ENCODE results near the gene TTC33.
"Not testable (repeated sequence)": the region's sequence is repeated elsewhere in the genome, so short reads cannot be mapped to it uniquely, and the experiment has no call there.

The TTC33 gene

GRCh38 chr5:40622463-40623252 is 133.1 kb downstream of the TTC33 start:
- DNase-seq (ENCODE audit: low read depth, low spot score), result no peak
- no peak overlapping the region for H3K27ac ChIP-seq

GRCh38 chr5:40619421-40619820 is 136.3 kb downstream of the TTC33 start:
- DNase-seq (ENCODE audit: low read depth, low spot score), result no peak
- H3K27ac ChIP-seq, result no peak overlapping the region

GRCh38 chr5:40618926-40619325 is 136.8 kb downstream of the TTC33 start:
- no peak for DNase-seq (ENCODE audit: low read depth, low spot score)
- H3K27ac ChIP-seq, result no peak overlapping the region

GRCh38 chr5:40616781-40617180 is 139.0 kb downstream of the TTC33 start:
- no peak for DNase-seq (ENCODE audit: low read depth, low spot score)
- no peak overlapping the region for H3K27ac ChIP-seq

DNA sequence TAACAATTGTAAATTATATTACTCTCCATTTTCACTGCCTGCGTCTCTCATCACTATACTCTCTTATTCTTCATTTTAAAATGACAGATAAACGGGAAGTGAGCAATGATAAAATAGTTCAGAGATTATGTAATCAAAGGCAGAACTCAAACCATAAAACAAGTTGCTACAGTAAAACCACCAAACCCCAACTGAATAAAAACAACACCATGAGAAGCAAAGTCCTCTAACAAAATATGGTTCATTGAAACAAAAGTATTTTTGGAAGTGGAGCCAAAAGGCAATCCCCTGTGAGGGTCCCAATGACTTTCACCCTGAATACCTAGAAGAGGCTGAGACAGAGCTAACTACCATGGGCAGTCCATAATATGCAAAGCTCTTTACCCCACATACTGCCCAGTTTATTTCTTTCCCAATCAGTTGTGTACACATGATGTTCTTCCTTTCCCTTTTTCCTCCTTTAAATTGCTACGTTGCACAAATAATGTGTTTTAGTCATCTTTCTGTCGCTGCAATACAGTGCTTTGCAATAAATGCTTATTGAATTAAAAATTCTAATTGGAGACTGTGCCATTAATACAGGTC is 140.1 kb downstream of the TTC33 start:
- DNase-seq (ENCODE audit: low read depth, low spot score), result no peak
- peak overlapping the region; percentile 61 for H3K27ac ChIP-seq

GRCh38 chr5:40614923-40615585 is 140.7 kb downstream of the TTC33 start:
- peak overlapping the region; percentile 61 for H3K27ac ChIP-seq
- DNase-seq (ENCODE audit: low read depth, low spot score), result no peak

DNA sequence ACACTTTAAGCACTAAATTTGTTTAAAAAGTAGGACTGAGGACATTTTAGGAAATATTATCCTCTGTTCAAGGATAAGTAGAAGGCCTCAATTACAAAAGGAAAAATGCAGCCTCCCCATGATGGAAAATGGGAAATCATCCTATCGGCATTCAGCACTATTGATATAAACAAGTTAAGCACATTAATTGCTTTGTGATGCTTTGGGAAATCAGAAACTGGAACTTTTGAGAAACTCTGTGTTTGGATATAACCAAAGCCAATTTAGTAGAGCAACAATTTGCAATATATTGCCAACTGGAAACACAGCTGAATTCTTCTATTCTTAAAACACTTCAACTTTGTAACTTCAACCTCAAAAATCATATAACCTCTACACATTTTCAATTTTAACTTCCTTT is 141.3 kb downstream of the TTC33 start:
- H3K27ac ChIP-seq, result no peak overlapping the region
- no peak for DNase-seq (ENCODE audit: low read depth, low spot score)

- no peak for DNase-seq (ENCODE audit: low read depth, low spot score)
- H3K27ac ChIP-seq, result no peak overlapping the region
Measured at GRCh38 chr5:40607202-40607601, 148.6 kb downstream of the TTC33 start.

GRCh38 chr5:40606077-40606765 is 149.5 kb downstream of the TTC33 start:
- no peak for DNase-seq (ENCODE audit: low read depth, low spot score)
- no peak overlapping the region for H3K27ac ChIP-seq

- DNase-seq (ENCODE audit: low read depth, low spot score), result no peak
- no peak overlapping the region for H3K27ac ChIP-seq
Measured at GRCh38 chr5:40605295-40605958, 150.3 kb downstream of the TTC33 start.

DNA sequence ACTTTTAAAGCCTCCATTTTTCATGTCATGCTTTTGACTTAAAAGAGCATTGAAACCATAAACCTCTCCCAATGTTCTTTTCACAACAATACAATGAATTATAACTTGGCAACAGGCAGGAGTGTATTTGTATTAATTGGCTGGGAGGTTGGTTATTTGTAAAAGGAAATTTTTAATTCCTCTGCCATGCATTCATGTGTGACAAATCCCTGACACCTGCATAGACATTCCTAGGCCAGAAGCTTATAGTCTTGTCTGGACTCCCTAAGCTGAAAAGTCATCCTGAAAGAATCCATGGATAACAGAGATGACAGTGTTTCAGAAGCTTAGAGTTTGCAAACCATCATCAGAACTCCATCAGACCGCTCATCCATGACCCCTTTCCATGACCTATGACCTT is 152.4 kb downstream of the TTC33 start:
- no peak for DNase-seq (ENCODE audit: low read depth, low spot score)
- no peak overlapping the region for H3K27ac ChIP-seq

- H3K27ac ChIP-seq, result no peak overlapping the region
- DNase-seq (ENCODE audit: low read depth, low spot score), result no peak
Measured at GRCh38 chr5:40601198-40601868, 154.4 kb downstream of the TTC33 start.

- H3K27ac ChIP-seq, result no peak overlapping the region
- no peak for DNase-seq (ENCODE audit: low read depth, low spot score)
Measured at GRCh38 chr5:40600383-40600782, 155.4 kb downstream of the TTC33 start.

DNA sequence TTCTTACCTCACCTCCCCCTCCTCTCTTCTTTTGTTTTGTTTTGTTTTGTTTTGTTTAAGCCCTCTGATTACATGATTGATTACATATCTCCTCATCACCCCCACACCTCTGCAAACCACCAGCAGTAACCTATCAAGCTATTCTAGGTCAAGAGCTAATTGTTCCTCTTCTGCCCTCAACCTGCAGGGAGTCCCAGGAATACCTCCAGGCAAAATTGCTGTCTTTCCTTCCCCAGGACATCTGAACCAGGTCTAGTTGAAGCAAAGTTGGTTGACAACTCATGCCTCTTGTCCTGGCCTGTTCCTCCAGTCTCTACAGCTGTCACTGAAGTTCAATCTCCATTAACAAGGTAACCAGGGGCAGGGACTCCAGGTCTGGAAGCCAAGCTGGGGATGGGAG is 156.1 kb downstream of the TTC33 start:
- no peak overlapping the region for H3K27ac ChIP-seq
- no peak for DNase-seq (ENCODE audit: low read depth, low spot score)

- H3K27ac ChIP-seq, result no peak overlapping the region
- DNase-seq (ENCODE audit: low read depth, low spot score), result no peak
Measured at GRCh38 chr5:40594811-40595210, 160.9 kb downstream of the TTC33 start.

- not testable (repeated sequence) for DNase-seq (ENCODE audit: low read depth, low spot score); H3K27ac ChIP-seq
Measured at GRCh38 chr5:40591727-40592396, 163.9 kb downstream of the TTC33 start.

- DNase-seq (ENCODE audit: low read depth, low spot score), result no peak
- peak overlapping the region; percentile 20 for H3K27ac ChIP-seq
Measured at GRCh38 chr5:40587376-40587775, 168.4 kb downstream of the TTC33 start.

GRCh38 chr5:40585537-40586267 is 170.1 kb downstream of the TTC33 start:
- H3K27ac ChIP-seq, result no peak overlapping the region
- no peak for DNase-seq (ENCODE audit: low read depth, low spot score)

- H3K27ac ChIP-seq, result no peak overlapping the region
- no peak for DNase-seq (ENCODE audit: low read depth, low spot score)
Measured at GRCh38 chr5:40584054-40584453, 171.7 kb downstream of the TTC33 start.
